Omental fat pad (tissue), 4 donors: Measurements from ENCODE around the gene ZDHHC14. TPM values are rescaled to one million over a fixed set of nuclear protein-coding genes. Genes with fewer than 3 reads are reported as not detected.

Experiments
- ATAC-seq: fragments of 150-250 bp; one replicate; pipeline ENCODE4 v1.9.1; 2016; ENCODE audit warnings: mild to moderate bottlenecking, moderate library complexity; ENCODE audit not compliant: low FRiP score
- DNase-seq: peaks from one replicate; pipeline ENCODE4 v3.0.0-alpha.2; 2019; ENCODE audit warnings: low spot score
- total RNA-seq, 4 donors: library from RNA; depleted of rRNA; stranded (reverse); fragments of >200 nt; gene quantifications; one replicate each; pipeline ENCODE4 v1.1.0, GENCODE V29; 2016
- TF ChIP-seq, protein P1 (sequence below), 3 donors: fragments of 450-650 bp; IDR thresholded peaks; one replicate each; pipeline ENCODE4 v1.5.1; 2016 to 2017; ENCODE audit warnings: antibody characterized with exemption in 3 of 3, mild to moderate bottlenecking in 3 of 3, moderate library complexity in 2 of 3

ZDHHC14 gene
- total RNA-seq, 4 donors from 2014 or later: 5.6 to 13.7 (median 6.9) TPM

DNA sequence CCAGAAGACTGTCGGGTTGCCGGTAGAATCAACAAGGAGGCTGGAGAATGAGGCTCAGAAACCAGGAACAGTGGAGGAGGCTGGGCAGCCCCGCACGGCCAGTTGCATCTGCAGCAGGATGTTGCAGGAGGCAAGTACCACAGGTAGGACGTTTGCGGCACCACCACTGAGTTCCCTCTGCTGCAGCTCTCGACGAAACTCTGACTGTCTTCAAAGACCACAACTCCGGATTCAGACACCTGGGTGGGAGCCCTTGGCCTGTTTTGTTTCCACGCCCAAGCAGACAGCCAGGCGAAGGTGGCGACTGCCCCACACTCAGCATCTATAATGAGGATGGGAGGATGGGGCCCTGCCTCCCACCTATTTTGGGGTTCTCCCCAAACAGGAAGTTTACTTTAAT, 218.2 kb downstream of the ZDHHC14 start:
- DNase-seq (no peak), ATAC-seq (no peak)
- TF ChIP-seq, protein P1, sequence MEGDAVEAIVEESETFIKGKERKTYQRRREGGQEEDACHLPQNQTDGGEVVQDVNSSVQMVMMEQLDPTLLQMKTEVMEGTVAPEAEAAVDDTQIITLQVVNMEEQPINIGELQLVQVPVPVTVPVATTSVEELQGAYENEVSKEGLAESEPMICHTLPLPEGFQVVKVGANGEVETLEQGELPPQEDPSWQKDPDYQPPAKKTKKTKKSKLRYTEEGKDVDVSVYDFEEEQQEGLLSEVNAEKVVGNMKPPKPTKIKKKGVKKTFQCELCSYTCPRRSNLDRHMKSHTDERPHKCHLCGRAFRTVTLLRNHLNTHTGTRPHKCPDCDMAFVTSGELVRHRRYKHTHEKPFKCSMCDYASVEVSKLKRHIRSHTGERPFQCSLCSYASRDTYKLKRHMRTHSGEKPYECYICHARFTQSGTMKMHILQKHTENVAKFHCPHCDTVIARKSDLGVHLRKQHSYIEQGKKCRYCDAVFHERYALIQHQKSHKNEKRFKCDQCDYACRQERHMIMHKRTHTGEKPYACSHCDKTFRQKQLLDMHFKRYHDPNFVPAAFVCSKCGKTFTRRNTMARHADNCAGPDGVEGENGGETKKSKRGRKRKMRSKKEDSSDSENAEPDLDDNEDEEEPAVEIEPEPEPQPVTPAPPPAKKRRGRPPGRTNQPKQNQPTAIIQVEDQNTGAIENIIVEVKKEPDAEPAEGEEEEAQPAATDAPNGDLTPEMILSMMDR (IDR thresholded peaks at IDR 0.05): no peak

- TF ChIP-seq, protein P1 (IDR thresholded peaks at IDR 0.05): no peak
- no peak for ATAC-seq
- no peak for DNase-seq
These were observed 219.8 kb downstream of the ZDHHC14 start for GRCh38 chr6:157600807-157601206.

- DNase-seq (no peak), ATAC-seq (no peak)
- TF ChIP-seq, protein P1 (IDR thresholded peaks at IDR 0.05): no peak
These were observed 221.7 kb downstream of the ZDHHC14 start for GRCh38 chr6:157602521-157603295.

- TF ChIP-seq, protein P1 (IDR thresholded peaks at IDR 0.05): no peak
- ATAC-seq: no peak
- no peak for DNase-seq
These were observed 222.4 kb downstream of the ZDHHC14 start for GRCh38 chr6:157603314-157603940.

- no peak for ATAC-seq
- DNase-seq: no peak
- TF ChIP-seq, protein P1 (IDR thresholded peaks at IDR 0.05): no peak
These were observed 223.0 kb downstream of the ZDHHC14 start for GRCh38 chr6:157603971-157604370.

DNA sequence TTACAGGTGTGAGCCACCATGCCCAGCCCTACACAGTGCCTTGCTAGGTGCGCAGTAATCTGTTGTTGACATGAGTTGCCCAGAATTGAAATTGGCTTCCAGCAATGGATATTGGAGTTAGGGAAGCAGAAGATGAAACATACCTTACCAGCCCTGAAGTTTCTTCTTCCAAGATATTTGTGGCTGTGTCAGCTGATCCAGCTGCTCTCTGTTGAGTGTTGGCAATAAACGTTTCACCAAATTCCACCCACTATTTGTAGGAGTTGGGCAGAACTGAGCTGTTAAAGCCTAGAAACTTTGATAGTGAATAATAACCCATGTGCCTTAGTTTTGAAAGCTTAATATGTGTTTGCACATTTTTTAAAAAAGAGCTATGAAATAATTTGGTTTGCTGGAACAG, 223.8 kb downstream of the ZDHHC14 start:
- DNase-seq (no peak), ATAC-seq (no peak)
- TF ChIP-seq, protein P1 (IDR thresholded peaks at IDR 0.05): no peak

DNA sequence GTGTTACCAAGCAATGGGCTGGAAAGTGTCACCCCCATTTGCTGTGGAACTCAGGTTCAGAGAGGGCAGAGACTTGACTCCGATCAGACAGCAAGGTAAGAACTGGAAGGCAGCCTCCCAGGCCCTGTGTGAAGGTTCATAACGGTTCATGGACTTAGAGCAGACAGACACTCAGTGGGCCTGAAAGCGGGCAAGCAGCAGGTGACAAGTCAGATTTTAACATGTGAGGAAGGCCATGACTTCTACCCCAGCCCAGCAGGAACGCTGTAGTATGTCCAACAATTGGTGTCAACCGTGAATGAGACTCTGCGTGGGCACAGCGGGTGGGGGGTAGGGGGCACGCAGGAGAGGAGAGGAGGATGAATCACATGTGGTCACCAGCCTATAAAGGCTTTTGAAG, 224.5 kb downstream of the ZDHHC14 start:
- TF ChIP-seq, protein P1 (IDR thresholded peaks at IDR 0.05): no peak
- DNase-seq (no peak), ATAC-seq (no peak)
